ENCODE measurements around the gene TANGO2. TPM values are rescaled to one million over a fixed set of nuclear protein-coding genes. Genes with fewer than 3 reads are reported as not detected.

Gene TANGO2
- total and polyA plus RNA-seq, 10 of the 15 experiments (the other 5 are each of a cell fraction or from before 2014, with no cell fraction given), result 4.0 to 24.8 (median 20.9) TPM

DNA sequence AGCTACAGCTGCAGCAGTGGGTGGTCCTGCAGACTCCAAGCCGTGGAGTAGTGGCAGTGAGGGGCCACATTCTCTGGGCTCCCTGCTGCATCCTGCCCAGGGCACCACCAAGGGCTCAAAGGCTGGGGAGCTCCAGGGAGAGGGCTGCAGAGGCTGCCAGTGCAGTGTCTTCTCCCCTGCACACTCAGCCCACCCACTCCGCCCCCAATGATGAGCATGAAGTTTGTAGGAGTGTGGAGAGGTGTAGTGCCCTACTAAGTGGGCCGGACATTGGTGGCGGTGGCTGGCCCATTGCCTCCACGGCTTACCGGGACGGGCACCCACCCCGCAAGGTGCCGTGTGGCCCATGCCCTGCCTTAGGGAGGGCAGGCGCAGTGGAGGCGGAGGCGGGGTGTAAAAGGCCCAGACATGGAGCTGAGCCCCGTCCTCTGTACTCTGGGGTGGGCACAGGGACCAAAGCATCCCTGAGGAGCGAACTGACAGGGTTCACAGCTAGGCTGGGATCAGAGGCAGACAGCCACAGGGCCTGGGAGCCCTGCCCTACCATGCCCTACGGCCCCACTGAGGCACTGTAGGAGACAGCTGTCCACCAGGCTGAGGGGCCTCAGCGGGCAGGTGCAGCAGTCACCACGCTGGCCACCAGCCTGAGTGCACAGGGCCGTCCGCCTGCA is 23.2 kb upstream of the TANGO2 start:
- peaks cover 0 to 2% of the 10 kb centered on the region in 2 experiments; a peak in 3 of 4 replicates for H3K27me3 ChIP-seq (replicated peaks in 1 of 2; ENCODE audit: control insufficient read depth in 2 of 2, insufficient read depth in 2 of 2, low read length in 1 of 2)
- no peaks in the 10 kb centered on the region for H3K79me2 ChIP-seq (ENCODE audit: control insufficient read depth, insufficient read depth, low read length)
- no peak for FAIRE-seq
- intact Hi-C loops (cut with micrococcal nuclease; ENCODE audit: unreplicated experiment) (no loop called here), in situ Hi-C loops (cut with MboI) (no loop called here)
- no peak overlapping the region for H3K4me3 ChIP-seq
- no peaks in the 10 kb centered on the region; the same call in 2 of the 3 replicates for H3K9me3 ChIP-seq (replicated peaks; ENCODE audit: control insufficient read depth, insufficient read depth, low read length)
- DNase-seq (ENCODE audit: low read depth, low spot score), result no peak
- no peaks in the 10 kb centered on the region for H3K4me1 ChIP-seq (ENCODE audit: control insufficient read depth, insufficient read depth, low read length)
- ATAC-seq, result no peak
- no peaks in the 10 kb centered on the region for H3K36me3 ChIP-seq (ENCODE audit: control insufficient read depth in 2 of 2, insufficient read depth in 2 of 2, low read length in 1 of 2)
- WGBS (ENCODE audit: insufficient coverage, insufficient replicate concordance, low lambda C conversion rate, missing lambda C conversion rate), result 44% methylated on average over 19 of the region's 19 CpGs
- H2AFZ ChIP-seq (ENCODE audit: control insufficient read depth, low read depth, low read length), result no peak overlapping the region
- H4K20me1 ChIP-seq (ENCODE audit: control insufficient read depth, insufficient read depth), result no peaks in the 10 kb centered on the region
- H3K4me2 ChIP-seq (ENCODE audit: control insufficient read depth, insufficient read depth), result no peak overlapping the region
- ChIA-PET SMC1A (ENCODE audit: uncharacterized antibody, unreplicated experiment) (no interaction called here), CTCF (no interaction called here), RAD21 (ENCODE audit: unreplicated experiment) (no interaction called here), POLR2A (no interaction called here)
- H3K27ac ChIP-seq (ENCODE audit: control insufficient read depth, insufficient read depth), result no peak overlapping the region
- no peak overlapping the region for H3K9ac ChIP-seq (ENCODE audit: control insufficient read depth, insufficient read depth, low read length)
- BruUV-seq (replicated peaks), result no TSS peak
- TF ChIP-seq CUX1 (IDR thresholded peaks at IDR 0.05; ENCODE audit: insufficient replicate concordance, low read depth, low read length), result no peak
- no peak for TF ChIP-seq CBX5 (IDR thresholded peaks at IDR 0.05; ENCODE audit: low read depth)
- TF ChIP-seq BCL11A (IDR thresholded peaks at IDR 0.05; ENCODE audit: low read depth, low read length), result no peak
- TF ChIP-seq JUND (IDR thresholded peaks at IDR 0.05; ENCODE audit: low read depth, low read length), result no peak
- no peak for TF ChIP-seq STAT1 (conservative IDR thresholded peaks at IDR 0.05)
- TF ChIP-seq, protein P1, sequence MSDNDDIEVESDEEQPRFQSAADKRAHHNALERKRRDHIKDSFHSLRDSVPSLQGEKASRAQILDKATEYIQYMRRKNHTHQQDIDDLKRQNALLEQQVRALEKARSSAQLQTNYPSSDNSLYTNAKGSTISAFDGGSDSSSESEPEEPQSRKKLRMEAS (IDR thresholded peaks at IDR 0.05; ENCODE audit: low read depth, low read length), result no peak
- TF ChIP-seq USF1 (IDR thresholded peaks at IDR 0.05; ENCODE audit: borderline replicate concordance, extremely low read length, insufficient read depth, low read depth, low read length), result no peak
- no peak for TF ChIP-seq SUPT20H (IDR thresholded peaks at IDR 0.05; ENCODE audit: borderline replicate concordance, control insufficient read depth, low read depth, low read length)
- TF ChIP-seq RUNX3 (IDR thresholded peaks at IDR 0.05; ENCODE audit: low read length), result no peak
- no peak for TF ChIP-seq POLR2AphosphoS2 (IDR thresholded peaks at IDR 0.05; ENCODE audit: low read depth, low read length)
- TF ChIP-seq CEBPB (IDR thresholded peaks at IDR 0.05; ENCODE audit: borderline replicate concordance in 1 of 2, low read depth in 2 of 2, low read length in 2 of 2), result no peak
- TF ChIP-seq ZBTB11 (CRISPR knock-in tag; IDR thresholded peaks at IDR 0.05), result no peak
- TF ChIP-seq NBN (IDR thresholded peaks at IDR 0.05), result no peak
- TF ChIP-seq NFYA (IDR thresholded peaks at IDR 0.05; ENCODE audit: borderline replicate concordance, low read depth, low read length), result no peak
